Activated T-cell treated with anti-CD3 and anti-CD28 coated beads for 1 hour (primary cell): ENCODE results near the gene ACP7.
A peak's percentile ranks its signal among the peaks of the same experiment; 100 is the strongest.
"Not testable (repeated sequence)": the region's sequence is repeated elsewhere in the genome, so short reads cannot be mapped to it uniquely, and the experiment has no call there.

Experiments used
- DNase-seq: peaks from one replicate; pipeline ENCODE4 v3.0.0-alpha.2; 2020; ENCODE audit warnings: low read depth

ACP7 gene

DNA sequence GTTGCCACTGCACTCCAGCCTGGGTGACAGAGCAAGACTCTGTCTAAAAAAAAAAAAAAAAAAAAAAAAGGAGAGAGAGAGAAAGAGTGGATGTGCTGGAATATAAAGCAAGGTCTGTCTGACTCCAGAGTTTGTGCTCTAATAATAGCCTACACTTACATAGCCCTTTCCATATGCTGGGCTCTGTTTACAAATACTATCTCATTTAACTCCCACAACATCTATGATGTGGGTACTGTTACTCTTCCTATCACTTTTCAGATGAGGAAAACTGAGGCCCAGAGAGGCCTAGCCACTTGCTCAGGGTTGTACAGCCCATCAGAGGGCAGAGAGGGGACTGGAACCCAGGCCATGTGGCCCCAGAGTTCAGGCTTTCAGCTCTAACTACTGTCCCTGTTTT is 25.5 kb downstream of the ACP7 start:
- no peak for DNase-seq

DNA sequence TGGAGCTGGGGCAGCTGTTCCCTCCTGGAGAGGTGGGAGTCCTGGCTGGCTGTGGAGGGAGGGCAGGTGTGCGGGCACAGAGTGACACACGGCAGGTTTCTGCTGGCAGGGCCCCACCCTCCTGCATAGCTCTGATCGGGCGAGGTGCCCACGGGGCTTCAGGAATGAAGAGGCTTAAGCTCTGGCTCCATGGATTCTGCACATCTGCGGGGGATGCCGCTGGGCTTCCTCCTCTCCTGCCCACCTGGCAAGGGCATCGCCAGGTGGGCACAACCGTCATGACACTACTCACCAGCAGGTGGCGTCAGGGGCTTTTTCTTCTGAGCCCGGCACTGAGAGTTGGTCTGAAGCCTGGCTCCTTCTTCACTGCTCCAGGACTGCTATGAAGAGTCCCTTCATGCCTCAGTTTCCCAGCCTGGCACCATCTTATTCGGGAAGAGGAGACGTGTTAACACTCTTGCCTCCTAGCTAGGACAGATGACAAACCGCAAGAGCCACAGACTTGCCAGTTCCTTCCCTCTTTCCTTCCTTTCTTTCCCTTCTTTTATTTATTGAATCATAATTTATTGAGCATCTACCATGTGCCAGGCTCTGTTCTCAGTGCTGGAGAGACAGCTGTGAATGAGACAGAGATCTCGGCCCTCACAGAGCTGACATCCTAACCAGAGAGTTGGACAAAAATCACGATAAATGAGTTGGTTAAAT is 26.2 kb downstream of the ACP7 start:
- peak; percentile 80 for DNase-seq

- no peak for DNase-seq
These were observed 27.5 kb downstream of the ACP7 start for GRCh38 chr19:39111593-39112199.

GRCh38 chr19:39112338-39112890 is 28.2 kb downstream of the ACP7 start:
- DNase-seq: no peak

DNA sequence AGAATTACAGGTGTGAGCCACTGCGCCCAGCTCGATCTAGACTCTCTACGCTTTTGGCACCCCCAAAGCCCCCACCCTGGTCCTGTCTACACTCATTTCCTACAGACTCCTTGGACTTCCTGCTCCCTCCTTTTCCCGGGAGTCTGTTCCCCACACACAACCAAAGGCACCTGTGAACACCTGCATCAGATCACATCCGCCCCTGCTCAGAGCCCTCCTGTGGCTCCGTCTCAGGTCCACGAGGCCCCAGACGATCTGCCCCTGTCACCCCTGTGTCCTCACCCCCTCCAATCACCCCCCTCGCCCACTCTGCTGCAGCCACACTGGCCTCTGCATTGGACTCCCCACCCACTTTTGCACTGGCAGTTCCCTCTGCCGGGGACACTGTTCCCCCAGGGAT is 29.0 kb downstream of the ACP7 start:
- no peak for DNase-seq

DNA sequence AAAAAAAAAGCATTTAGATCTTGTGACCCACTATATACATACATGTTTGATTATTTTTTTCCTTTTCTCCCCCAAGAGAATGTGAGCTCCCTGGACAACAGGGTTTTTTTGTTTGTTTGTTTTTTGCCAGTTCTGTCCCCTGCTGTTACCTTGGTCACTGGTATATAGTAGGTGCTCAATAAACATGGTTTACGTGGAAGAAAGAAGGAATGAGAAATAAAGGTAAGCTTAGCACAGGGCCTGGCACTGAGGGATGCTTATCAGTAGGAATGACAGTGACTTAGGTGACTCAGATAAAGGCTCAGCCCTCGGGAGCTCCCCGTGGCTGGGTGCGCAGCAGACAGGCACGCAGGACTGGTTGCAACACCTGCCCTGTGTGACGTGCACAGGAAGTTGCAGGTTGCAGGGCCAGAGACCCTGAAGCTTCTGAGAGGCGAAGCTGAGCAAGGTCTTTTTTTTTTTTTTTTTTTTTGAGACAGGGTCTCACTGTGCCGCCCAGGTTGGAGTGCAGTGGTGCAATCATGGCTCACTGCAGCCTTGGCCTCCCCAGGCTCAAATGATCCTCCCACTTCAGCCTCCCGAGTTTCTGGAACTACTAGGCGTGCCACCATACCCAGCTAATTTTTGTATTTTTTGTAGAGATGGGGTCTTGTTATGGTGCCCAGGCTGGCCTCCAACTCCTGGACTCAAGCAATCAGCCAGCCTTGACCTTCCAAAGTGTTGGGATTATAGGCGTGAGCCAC is 31.1 kb downstream of the ACP7 start:
- DNase-seq: no peak

DNA sequence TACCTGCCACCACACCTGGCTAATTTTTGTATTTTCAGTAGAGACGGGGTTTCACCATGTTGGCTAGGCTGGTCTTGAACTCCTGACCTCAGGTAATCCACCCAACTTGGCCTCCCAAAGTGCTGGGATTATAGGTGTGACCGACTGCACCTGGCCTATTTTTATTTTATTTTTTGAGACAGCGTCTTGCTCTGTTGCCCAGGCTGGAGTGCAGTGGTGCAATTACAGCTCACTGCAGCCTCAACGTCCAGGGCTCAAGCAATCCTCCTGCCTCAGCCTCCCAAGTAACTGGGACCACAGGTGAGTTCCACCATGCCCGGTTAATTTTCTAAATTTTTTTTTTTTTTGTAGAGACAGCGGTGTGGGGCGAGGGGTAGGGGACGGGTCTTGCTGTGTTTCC is 32.9 kb downstream of the ACP7 start:
- not testable (repeated sequence) for DNase-seq

DNA sequence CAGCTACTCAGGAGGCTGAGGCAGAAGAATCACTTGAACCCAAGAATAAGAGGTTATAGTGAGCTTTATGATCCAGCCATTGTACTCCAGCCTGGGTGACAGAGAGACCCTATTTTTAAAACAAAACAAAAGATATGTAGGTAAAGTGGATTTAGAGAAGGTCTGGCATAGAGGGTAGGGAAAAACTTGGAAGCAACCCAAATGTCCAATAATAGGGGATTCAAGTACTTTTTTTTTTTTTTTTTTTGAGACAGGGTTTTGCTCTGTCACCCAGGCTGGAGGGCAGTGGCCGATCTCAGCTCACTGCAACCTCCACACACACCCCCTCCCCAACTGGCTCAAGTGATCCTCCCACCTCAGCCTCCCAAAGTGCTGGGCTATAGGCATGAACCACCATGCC is 35.7 kb downstream of the ACP7 start:
- no peak for DNase-seq

GRCh38 chr19:39122934-39123731 is 39.0 kb downstream of the ACP7 start:
- no peak for DNase-seq

DNA sequence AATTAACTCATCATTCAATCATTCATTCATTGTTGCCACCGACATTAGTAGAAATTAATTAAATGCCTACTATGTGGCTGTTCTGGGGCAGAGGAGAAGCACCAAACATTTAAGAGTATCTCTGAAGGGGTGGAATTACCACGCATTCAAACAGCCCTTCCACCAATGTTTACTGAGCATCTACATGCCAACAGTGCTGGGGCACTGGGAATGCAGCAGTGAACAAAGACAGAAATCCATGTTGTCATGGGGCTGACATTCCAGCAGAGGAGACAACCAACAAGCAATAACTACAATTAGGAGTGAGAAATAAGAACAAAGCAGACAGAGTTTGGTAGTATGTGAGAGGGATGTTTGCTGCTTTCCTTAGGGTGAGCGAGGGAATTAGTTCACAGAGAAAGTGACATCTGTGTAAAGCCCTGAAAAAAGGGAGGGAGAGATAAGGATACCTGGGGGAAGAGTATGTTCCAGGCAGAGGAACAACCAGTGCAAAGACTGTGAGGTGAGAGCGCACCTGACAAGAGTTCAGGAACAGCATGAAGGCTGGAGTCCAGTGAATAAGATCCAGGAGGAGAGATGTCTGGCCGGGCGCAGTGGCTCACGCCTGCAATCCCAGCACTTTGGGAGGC is 40.1 kb downstream of the ACP7 start:
- no peak for DNase-seq

- DNase-seq: no peak
These were observed 41.0 kb downstream of the ACP7 start for GRCh38 chr19:39125199-39125553.

- peak; percentile 93 for DNase-seq
These were observed 41.6 kb downstream of the ACP7 start, which contains the start of gene PAK4 for GRCh38 chr19:39125554-39126311. Gene PAK4, plus strand, starts transcription at chr19:39125786. Its CDS starts 43,768 bp downstream, at chr19:39169554.

DNA sequence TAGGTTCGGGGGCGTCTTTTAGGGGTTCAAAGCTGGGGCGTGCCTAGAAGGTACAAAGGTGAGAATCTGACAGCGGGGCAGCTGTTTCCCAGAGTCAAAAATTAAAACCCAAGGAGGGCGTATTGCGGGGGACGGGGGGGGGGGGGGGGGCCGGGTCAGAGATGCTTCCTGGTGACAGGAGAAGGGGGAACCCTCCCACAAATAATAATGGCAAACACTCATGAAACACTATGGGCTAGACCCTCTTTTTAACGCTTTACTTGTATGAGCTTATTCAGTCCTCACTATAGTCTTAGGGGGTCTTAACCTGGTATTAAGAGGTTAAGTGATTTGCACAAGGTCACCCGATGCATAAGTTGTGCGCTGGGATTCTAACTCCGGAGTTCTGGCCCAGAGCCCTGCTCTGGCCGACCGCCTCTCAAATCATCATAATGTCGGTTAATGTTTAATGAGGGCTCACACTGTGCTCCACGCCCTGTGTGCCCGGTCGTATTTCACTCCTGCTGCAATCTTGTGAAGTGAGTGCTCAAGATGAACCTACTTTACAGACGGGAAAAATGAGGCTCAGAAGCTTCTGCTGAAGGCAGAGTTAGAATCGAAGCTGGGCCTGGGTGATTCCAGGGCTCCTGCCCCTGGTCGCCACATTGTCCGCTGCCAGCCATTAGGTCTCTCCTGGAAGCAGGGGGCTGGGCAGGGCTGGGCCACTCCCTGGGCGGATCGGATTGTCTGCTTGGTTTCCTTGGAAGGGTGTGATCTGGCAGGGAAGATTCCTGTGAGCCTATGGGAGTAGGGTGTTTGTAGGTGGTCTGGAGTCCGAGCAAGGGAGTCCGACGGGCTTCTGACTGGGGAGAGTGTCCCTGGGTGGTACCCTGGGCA is 42.4 kb downstream of the ACP7 start:
- DNase-seq: no peak

DNA sequence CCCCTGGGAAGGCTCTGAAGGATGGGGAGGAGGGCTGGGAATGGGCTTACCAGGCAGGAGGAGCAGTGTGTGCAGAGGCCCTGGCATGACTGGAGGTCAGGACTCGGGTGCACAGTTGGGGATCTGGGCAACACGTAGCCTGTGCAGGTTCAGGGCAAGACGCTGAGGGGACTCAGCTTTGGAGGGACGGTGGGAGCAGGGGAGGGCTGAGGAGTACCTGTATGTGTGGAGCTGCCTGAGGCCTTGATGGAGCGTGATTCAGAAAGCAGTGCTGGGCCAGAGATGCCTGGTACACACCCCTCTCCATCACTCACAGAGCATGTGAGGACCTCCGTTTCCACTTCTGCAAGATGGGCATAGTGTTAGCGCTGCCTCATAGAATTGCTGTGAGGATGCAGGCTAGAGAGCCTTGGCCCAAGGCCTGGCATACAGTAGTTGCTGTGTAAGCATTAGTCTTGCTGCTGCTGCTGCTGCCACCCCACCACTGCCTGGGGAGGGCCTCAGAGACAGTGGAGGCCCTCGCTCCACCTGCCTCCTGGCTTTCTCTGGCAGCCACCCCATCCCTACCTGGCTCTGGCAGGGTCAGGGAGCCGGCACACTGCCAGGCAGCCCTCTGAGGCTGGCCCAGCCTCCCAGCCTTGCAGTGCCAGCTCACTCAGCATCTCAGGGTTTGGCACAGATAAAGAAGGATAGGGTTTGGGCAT is 43.8 kb downstream of the ACP7 start:
- DNase-seq: no peak

GRCh38 chr19:39128516-39129079 is 44.4 kb downstream of the ACP7 start:
- no peak for DNase-seq

DNA sequence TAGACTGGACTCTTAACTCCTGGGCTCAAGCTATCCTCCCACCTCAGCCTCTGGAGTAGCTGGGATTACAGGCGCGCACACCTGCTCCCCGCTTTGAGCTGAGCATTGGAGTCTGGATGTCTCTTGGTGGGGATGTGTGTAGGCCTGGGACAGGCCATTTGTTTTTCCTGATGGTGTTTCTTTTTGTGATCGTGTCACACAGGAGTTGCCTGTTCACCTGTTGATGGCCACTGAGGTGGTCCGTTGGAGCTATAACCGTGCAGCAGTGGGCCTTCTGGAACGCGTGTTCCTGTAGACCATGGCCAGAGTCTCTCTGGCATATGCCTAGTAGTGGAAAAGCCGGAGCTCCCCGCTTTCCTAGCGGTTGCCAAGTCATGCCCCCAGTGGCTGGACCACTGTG is 44.9 kb downstream of the ACP7 start:
- no peak for DNase-seq

DNA sequence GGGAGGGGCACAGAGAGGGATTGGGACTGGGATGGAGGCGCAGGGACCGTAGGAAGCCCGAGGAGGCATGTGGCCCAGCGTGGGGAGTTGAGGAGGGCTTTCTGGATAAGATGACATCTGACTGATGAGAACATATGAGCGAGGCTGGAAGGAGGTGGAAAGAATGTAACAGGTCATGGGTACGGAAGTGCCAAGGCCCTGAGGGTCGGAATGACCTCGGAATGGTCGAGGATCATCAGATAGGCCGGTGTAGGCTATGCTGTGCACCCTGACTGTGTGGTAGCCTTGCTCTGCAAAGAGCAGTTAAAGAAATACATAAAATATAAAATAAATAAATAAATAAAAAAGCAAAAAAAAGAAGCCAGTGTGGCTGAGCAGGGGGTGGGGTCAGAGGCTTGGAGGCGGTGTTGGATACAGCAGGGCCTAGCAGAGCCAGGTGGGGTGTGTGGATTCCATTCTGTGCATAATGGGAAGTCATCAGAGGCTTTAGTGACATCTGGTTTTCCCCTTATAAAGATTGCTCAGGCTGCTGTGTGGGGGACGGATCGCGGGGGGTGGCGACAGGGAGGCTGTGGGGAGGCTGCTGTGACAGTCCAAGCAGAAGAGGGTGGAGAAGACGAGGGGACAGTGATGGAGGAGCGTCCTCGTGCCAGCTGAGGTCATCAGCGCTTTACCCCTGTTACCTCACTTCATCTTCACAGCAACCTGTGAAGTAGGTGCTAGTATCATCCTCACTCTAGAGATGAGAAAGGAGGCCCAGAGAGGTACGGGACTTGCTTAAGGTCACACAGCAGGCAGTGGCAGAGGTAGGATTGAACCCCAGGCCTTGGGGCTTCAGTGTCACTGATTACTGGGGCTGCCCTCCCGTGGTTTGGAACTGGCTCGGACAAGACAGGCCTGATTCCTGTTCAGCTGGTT is 46.4 kb downstream of the ACP7 start:
- no peak for DNase-seq

- no peak for DNase-seq
These were observed 47.1 kb downstream of the ACP7 start for GRCh38 chr19:39131255-39131755.
